IMR-90 (cell line): Measurements from ENCODE around the gene PTCD2. TPM values are rescaled to one million over a fixed set of nuclear protein-coding genes. Genes with fewer than 3 reads are reported as not detected.

Experiments used
- ATAC-seq: fragments of 200-7000 bp; cut with Tn5 transposase; 2 replicates; pipeline ENCODE4 v1.9.1; 2020; ENCODE audit warnings: low read depth, mild to moderate bottlenecking, moderate library complexity
- BruUV-seq: library from RNA; stranded (reverse); fragments of 400-500 nt; replicated peaks from 2 replicates; lab custom pipeline; 2021; lab: Mats Ljungman, UMichigan
- CTCF ChIA-PET: fragments of 300-600 bp; formaldehyde crosslinking; extraction: SDS; loops from one replicate; lab custom pipeline; 2021; ENCODE audit warnings: antibody characterized with exemption; lab: Yijun Ruan, JAX
- POLR2A ChIA-PET: fragments of 300-600 bp; sonication (Branson Sonifier 250); formaldehyde crosslinking; loops from one replicate; lab custom pipeline; 2022; ENCODE audit warnings: antibody characterized with exemption; ENCODE audit not compliant: unreplicated experiment; lab: Charles Lee
- DNase-seq: peaks from one replicate; pipeline ENCODE4 v3.0.0; 2013
- H2AFZ ChIP-seq: replicated peaks from 2 replicates; pipeline ENCODE3; 2013; ENCODE audit warnings: low read length, mild to moderate bottlenecking; ENCODE audit not compliant: poor library complexity
- H2AK5ac ChIP-seq: 2 replicates; pipeline ENCODE4 v1.6.1; 2013; ENCODE audit warnings: low read depth, low read length, inconsistent platforms
- H2AK9ac ChIP-seq: replicated peaks from 2 replicates; pipeline ENCODE3; 2013; ENCODE audit warnings: mild to moderate bottlenecking, low read depth, low read length, moderate library complexity; ENCODE audit not compliant: poor library complexity
- H2BK120ac ChIP-seq: 2 replicates; pipeline ENCODE4 v1.6.1; 2013; ENCODE audit warnings: low read depth, low read length, inconsistent platforms
- H2BK15ac ChIP-seq: 3 replicates; pipeline ENCODE4 v1.6.1; 2013; ENCODE audit warnings: low read depth, low read length, inconsistent platforms
- H2BK20ac ChIP-seq: 2 replicates; pipeline ENCODE4 v1.6.1; 2013; ENCODE audit warnings: low read depth, mild to moderate bottlenecking, inconsistent platforms, low read length, moderate library complexity
- H2BK5ac ChIP-seq: 2 replicates; pipeline ENCODE4 v1.6.1; 2013; ENCODE audit warnings: mild to moderate bottlenecking, low read depth, low read length, inconsistent platforms; ENCODE audit not compliant: poor library complexity, severe bottlenecking
- H3K14ac ChIP-seq: replicated peaks from 2 replicates; pipeline ENCODE4 v1.6.1; 2013; ENCODE audit warnings: low read depth, low read length, inconsistent platforms
- H3K18ac ChIP-seq: 2 replicates; pipeline ENCODE4 v1.6.1; 2013; ENCODE audit warnings: low read depth, low read length, control low read depth
- H3K23ac ChIP-seq: 2 replicates; pipeline ENCODE4 v1.6.1; 2013; ENCODE audit warnings: low read depth, low read length, inconsistent platforms
- H3K27ac ChIP-seq: 2 replicates; pipeline ENCODE4 v1.5.1; 2013; ENCODE audit warnings: mild to moderate bottlenecking, control low read depth, low read length; ENCODE audit not compliant: insufficient read depth
- H3K27me3 ChIP-seq: 2 replicates; pipeline ENCODE4 v1.6.1; 2013; ENCODE audit warnings: low read length; ENCODE audit not compliant: control insufficient read depth, insufficient read depth
- H3K36me3 ChIP-seq: 2 replicates; pipeline ENCODE4 v1.6.1; 2013; ENCODE audit warnings: low read length, mixed read lengths; ENCODE audit not compliant: control insufficient read depth, insufficient read depth
- H3K4ac ChIP-seq: 2 replicates; pipeline ENCODE4 v1.6.1; 2013; ENCODE audit warnings: low read depth, low read length, inconsistent platforms
- H3K4me1 ChIP-seq: 2 replicates; pipeline ENCODE4 v1.6.1; 2013; ENCODE audit warnings: low read length, mixed read lengths; ENCODE audit not compliant: control insufficient read depth, insufficient read depth
- H3K4me2 ChIP-seq: 2 replicates; pipeline ENCODE4 v1.6.1; 2013; ENCODE audit warnings: low read depth, mild to moderate bottlenecking, control low read depth, low read length, moderate library complexity
- H3K4me3 ChIP-seq: 2 replicates; pipeline ENCODE4 v1.5.1; 2013; ENCODE audit warnings: low read depth, mild to moderate bottlenecking, control low read depth, low read length, moderate library complexity; ENCODE audit not compliant: insufficient read depth
- H3K56ac ChIP-seq: 2 replicates; pipeline ENCODE4 v1.6.1; 2013; ENCODE audit warnings: low read length, inconsistent platforms; ENCODE audit not compliant: insufficient read depth; ENCODE audit errors: extremely low read depth
- H3K79me1 ChIP-seq, 2 experiments: 2 replicates each; pipeline ENCODE4 v1.6.1; 2013; ENCODE audit warnings: low read length in 2 of 2, inconsistent platforms in 1 of 2, low read depth in 1 of 2
- H3K9ac ChIP-seq: 2 replicates; pipeline ENCODE4 v1.6.1; 2013; ENCODE audit warnings: low read depth, low read length, control low read depth
- H3K9me1 ChIP-seq: 2 replicates; pipeline ENCODE4 v1.6.1; 2013; ENCODE audit warnings: low read length, inconsistent platforms; ENCODE audit not compliant: insufficient read depth
- H3K9me3 ChIP-seq: 2 replicates; pipeline ENCODE4 v1.6.1; 2013; ENCODE audit warnings: low read length; ENCODE audit not compliant: control insufficient read depth, insufficient read depth
- H4K20me1 ChIP-seq: 2 replicates; pipeline ENCODE4 v1.6.1; 2013; ENCODE audit warnings: low read length, inconsistent platforms; ENCODE audit not compliant: insufficient read depth
- H4K5ac ChIP-seq: 2 replicates; pipeline ENCODE4 v1.6.1; 2013; ENCODE audit warnings: mild to moderate bottlenecking, low read depth, low read length, control low read depth
- H4K8ac ChIP-seq, 2 experiments: 2 replicates each; pipeline ENCODE4 v1.6.1; 2013; ENCODE audit warnings: low read depth in 2 of 2, low read length in 2 of 2, control low read depth in 1 of 2, inconsistent platforms in 1 of 2
- H4K91ac ChIP-seq: 2 replicates; pipeline ENCODE4 v1.6.1; 2013; ENCODE audit warnings: low read depth, low read length, inconsistent platforms; ENCODE audit not compliant: insufficient read depth
- CEBPB ChIP-seq: IDR thresholded peaks from 2 replicates; pipeline ENCODE4 v1.6.1; 2012; ENCODE audit warnings: low read depth, low read length, improper control_type of control experiment
- MAZ ChIP-seq: IDR thresholded peaks from 2 replicates; pipeline ENCODE4 v1.6.1; 2012; ENCODE audit warnings: low read depth, mild to moderate bottlenecking, low read length, improper control_type of control experiment, moderate library complexity, borderline replicate concordance
- POLR2A ChIP-seq: IDR thresholded peaks from 2 replicates; pipeline ENCODE4 v1.6.1; 2012; ENCODE audit warnings: mild to moderate bottlenecking, low read depth, low read length
- RAD21 ChIP-seq: IDR thresholded peaks from 2 replicates; pipeline ENCODE4 v1.6.1; 2012; ENCODE audit warnings: low read length, improper control_type of control experiment
- SMC3 ChIP-seq: fragments of 150-350 bp; IDR thresholded peaks from 2 replicates; pipeline ENCODE4 v1.6.1; 2016; ENCODE audit warnings: low read depth, mild to moderate bottlenecking, antibody characterized with exemption, low read length, moderate library complexity
- WGBS, 2 experiments: methylation state at CpG; one replicate each; pipeline versions ENCODE4 v1.1.5 to v1.1.7; 2013; ENCODE audit warnings: missing lambda C conversion rate in 2 of 2; ENCODE audit not compliant: insufficient read length in 1 of 2; ENCODE audit errors: extremely low coverage in 2 of 2; 5-methylcytosine and 5-hydroxymethylcytosine counted together
- dilution Hi-C: fragments of 300-500 bp; cut with HindIII; formaldehyde crosslinking; loops from one replicate; pipeline ENCODE4 v1.14.3; 2018; ENCODE audit warnings: low sequenced_read_pairs; ENCODE audit not compliant: unreplicated experiment
- in situ Hi-C: fragments of 300-500 bp; cut with MboI; formaldehyde crosslinking; loops from 3 replicates; pipeline ENCODE4 v1.14.3; 2019; ENCODE audit warnings: low sequenced_read_pairs, inconsistent platforms, mixed read lengths
- intact Hi-C: fragments of 100-400 bp; cut with micrococcal nuclease; formaldehyde crosslinking; loops from 2 replicates; pipeline ENCODE4 v1.10.0; 2022
- polyA plus RNA-seq, 3 experiments: library from polyadenylated mRNA; depleted of rRNA; stranded (reverse); fragments of >200 nt; gene quantifications; 2 replicates each; pipeline ENCODE4 v1.2.3, GENCODE V29; 2012; ENCODE audit warnings: low replicate concordance in 1 of 3
- total RNA-seq: library from RNA; depleted of rRNA; stranded (reverse); fragments of >200 nt; gene quantifications from 2 replicates; pipeline ENCODE4 v1.2.3, GENCODE V29; 2012
- TF ChIP-seq, protein P1 (sequence below): conservative IDR thresholded peaks from 2 replicates; pipeline ENCODE4 v1.5.1; 2012; ENCODE audit warnings: mild to moderate bottlenecking, low read depth, low read length, improper control_type of control experiment

PTCD2 gene
- total and polyA plus RNA-seq, 2 of the 4 experiments (the other 2 are of a cell fraction): 6.5 to 9.9 TPM

DNA sequence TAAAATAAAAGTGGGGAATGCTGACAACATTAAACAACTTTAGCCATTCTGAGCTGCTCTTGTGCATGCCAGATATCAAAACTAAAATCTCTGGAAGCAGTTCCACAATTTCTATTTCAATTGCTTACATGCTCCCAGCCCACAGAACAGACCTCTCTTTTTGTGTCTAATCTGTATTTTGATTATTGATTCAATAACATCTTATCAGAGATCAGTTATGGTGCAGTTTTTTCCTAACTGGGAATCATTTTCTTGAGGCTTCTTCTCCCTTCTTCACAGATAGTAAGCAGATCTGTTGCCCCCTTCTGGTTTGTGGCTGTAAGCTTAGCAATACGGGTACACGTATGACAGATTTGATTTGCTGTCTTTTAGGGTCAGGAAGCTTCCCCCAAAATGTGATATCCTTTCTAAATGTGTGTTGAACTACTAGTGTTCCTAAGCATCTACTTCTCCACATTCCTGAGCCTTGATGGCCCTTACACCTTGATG is 39.5 kb upstream of the PTCD2 start:
- Histone ChIP-seq H2BK15ac (peak overlapping the region; percentile 91; the same call in 2 of the 3 replicates), H4K8ac (peak overlapping the region in 1 of 2 experiments; percentile 68; a peak in 2 of 4 replicates), H3K79me1 (peaks cover 8 to 27% of the 10 kb centered on the region in 2 experiments), H3K4me1 (peaks cover 7% of the 10 kb centered on the region), H3K23ac (peak overlapping the region; percentile 74; the same call in 1 of the 2 replicates), H2BK120ac (peak overlapping the region; percentile 91), H3K4me3 (no peak overlapping the region), H3K18ac (peak overlapping the region; percentile 74; the same call in 1 of the 2 replicates), H3K27me3 (no peaks in the 10 kb centered on the region), H2AK5ac (peak overlapping the region; percentile 95), H3K36me3 (peaks cover 4% of the 10 kb centered on the region), H2BK20ac (peak overlapping the region; percentile 91), H3K4me2 (no peak overlapping the region), H3K9ac (peak overlapping the region; percentile 41; the same call in 1 of the 2 replicates), H4K20me1 (no peaks in the 10 kb centered on the region), H3K4ac (peak overlapping the region; percentile 88), H3K14ac (0 out of 2 replicates have a peak overlapping the region, but pooled peaks have one; percentile 61), H2AFZ (no peak overlapping the region), H2AK9ac (no peak overlapping the region), H3K9me1 (peaks cover 11% of the 10 kb centered on the region; the same call in 1 of the 2 replicates), H3K9me3 (no peaks in the 10 kb centered on the region), H4K91ac (peak overlapping the region; percentile 73), H2BK5ac (no peak overlapping the region), H3K27ac (peak overlapping the region; percentile 70; the same call in 1 of the 2 replicates), H3K56ac (no peak overlapping the region), H4K5ac (peak overlapping the region; percentile 87)
- intact Hi-C loops (no loop called here), in situ Hi-C loops (no loop called here), dilution Hi-C loops (no loop called here)
- peak; percentile 58 for ATAC-seq
- ChIA-PET CTCF (interaction anchor here (0.6 to 1.5 kb wide), 7 partner anchors 12 to 370 kb away, joined by 3 to 4 read pairs (median 3); no protein-coding TSS in a partner anchor), POLR2A (no interaction called here)
- TF ChIP-seq, protein P1, sequence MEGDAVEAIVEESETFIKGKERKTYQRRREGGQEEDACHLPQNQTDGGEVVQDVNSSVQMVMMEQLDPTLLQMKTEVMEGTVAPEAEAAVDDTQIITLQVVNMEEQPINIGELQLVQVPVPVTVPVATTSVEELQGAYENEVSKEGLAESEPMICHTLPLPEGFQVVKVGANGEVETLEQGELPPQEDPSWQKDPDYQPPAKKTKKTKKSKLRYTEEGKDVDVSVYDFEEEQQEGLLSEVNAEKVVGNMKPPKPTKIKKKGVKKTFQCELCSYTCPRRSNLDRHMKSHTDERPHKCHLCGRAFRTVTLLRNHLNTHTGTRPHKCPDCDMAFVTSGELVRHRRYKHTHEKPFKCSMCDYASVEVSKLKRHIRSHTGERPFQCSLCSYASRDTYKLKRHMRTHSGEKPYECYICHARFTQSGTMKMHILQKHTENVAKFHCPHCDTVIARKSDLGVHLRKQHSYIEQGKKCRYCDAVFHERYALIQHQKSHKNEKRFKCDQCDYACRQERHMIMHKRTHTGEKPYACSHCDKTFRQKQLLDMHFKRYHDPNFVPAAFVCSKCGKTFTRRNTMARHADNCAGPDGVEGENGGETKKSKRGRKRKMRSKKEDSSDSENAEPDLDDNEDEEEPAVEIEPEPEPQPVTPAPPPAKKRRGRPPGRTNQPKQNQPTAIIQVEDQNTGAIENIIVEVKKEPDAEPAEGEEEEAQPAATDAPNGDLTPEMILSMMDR: peak; percentile 52
- TF ChIP-seq POLR2A: no peak
- peak; percentile 36 for TF ChIP-seq SMC3
- TF ChIP-seq RAD21: peak; percentile 60
- TF ChIP-seq MAZ: no peak
- TF ChIP-seq CEBPB: no peak
- DNase-seq: peak; percentile 66
- no CpG with 5 or more reads among the region's 2 CpGs for WGBS, 2 experiments
- no TSS peak for BruUV-seq
